ENCODE measurements around the gene C1QL1.

Gene C1QL1

GRCh38 chr17:44912763-44913544, 55.1 kb downstream of the C1QL1 start:
- no peak overlapping the region for H3K4me3 ChIP-seq (ENCODE audit: low read depth, low read length)
- H3K27me3 ChIP-seq (ENCODE audit: insufficient read depth, low read length): no peaks in the 10 kb centered on the region
- no peak overlapping the region for H2AFZ ChIP-seq (ENCODE audit: low read length, unreplicated experiment)
- H3K36me3 ChIP-seq (ENCODE audit: insufficient read depth, low read length): no peaks in the 10 kb centered on the region
- no peak overlapping the region for H3K27ac ChIP-seq (ENCODE audit: low read depth, low read length)
- H3K79me2 ChIP-seq (ENCODE audit: control insufficient read depth, insufficient read depth, low read length, unreplicated experiment): no peaks in the 10 kb centered on the region
- peaks cover 30% of the 10 kb centered on the region for H3K4me1 ChIP-seq (ENCODE audit: control insufficient read depth, insufficient read depth, low read length, unreplicated experiment)

GRCh38 chr17:44911133-44912001, 56.7 kb downstream of the C1QL1 start:
- peak overlapping the region; percentile 30 for H2AFZ ChIP-seq (ENCODE audit: low read length, unreplicated experiment)
- no peaks in the 10 kb centered on the region for H3K36me3 ChIP-seq (ENCODE audit: insufficient read depth, low read length)
- peaks cover 30% of the 10 kb centered on the region for H3K4me1 ChIP-seq (ENCODE audit: control insufficient read depth, insufficient read depth, low read length, unreplicated experiment)
- no peaks in the 10 kb centered on the region for H3K79me2 ChIP-seq (ENCODE audit: control insufficient read depth, insufficient read depth, low read length, unreplicated experiment)
- H3K4me3 ChIP-seq (ENCODE audit: low read depth, low read length): peak overlapping the region; percentile 45
- H3K27me3 ChIP-seq (ENCODE audit: insufficient read depth, low read length): no peaks in the 10 kb centered on the region
- no peak overlapping the region for H3K27ac ChIP-seq (ENCODE audit: low read depth, low read length)

- H2AFZ ChIP-seq (ENCODE audit: low read length, unreplicated experiment): no peak overlapping the region
- no peaks in the 10 kb centered on the region for H3K27me3 ChIP-seq (ENCODE audit: insufficient read depth, low read length)
- H3K36me3 ChIP-seq (ENCODE audit: insufficient read depth, low read length): no peaks in the 10 kb centered on the region
- H3K4me1 ChIP-seq (ENCODE audit: control insufficient read depth, insufficient read depth, low read length, unreplicated experiment): peaks cover 34% of the 10 kb centered on the region
- no peaks in the 10 kb centered on the region for H3K79me2 ChIP-seq (ENCODE audit: control insufficient read depth, insufficient read depth, low read length, unreplicated experiment)
- H3K4me3 ChIP-seq (ENCODE audit: low read depth, low read length): no peak overlapping the region
- H3K27ac ChIP-seq (ENCODE audit: low read depth, low read length): no peak overlapping the region
These were observed 57.6 kb downstream of the C1QL1 start for GRCh38 chr17:44910231-44911106.

Measured in ACC112 (cell line).